ENCODE measurements around the gene MXD4. TPM values are rescaled to one million over a fixed set of nuclear protein-coding genes. Genes with fewer than 3 reads are reported as not detected.

The MXD4 gene
- polyA plus RNA-seq, 1 of the 3 experiments (the other 2 are of a cell fraction) = 38.6 TPM

GRCh38 chr4:2303121-2303685, 41.3 kb upstream of the MXD4 start:
- Histone ChIP-seq H3K27me3 (ENCODE audit: insufficient read depth) (no peaks in the 10 kb centered on the region), H3F3A (replicated peaks; ENCODE audit: insufficient read depth) (no peaks in the 10 kb centered on the region), H3K4me1 (ENCODE audit: control insufficient read depth in 1 of 2, insufficient read depth in 2 of 2, low read depth in 1 of 2, low read length in 1 of 2) (peaks cover 0 to 10% of the 10 kb centered on the region in 2 experiments; a peak in 1 of 4 replicates), H3K36me3 (replicated peaks in 1 of 2; ENCODE audit: control insufficient read depth in 1 of 2, insufficient read depth in 2 of 2, low read length in 1 of 2) (no peaks in the 10 kb centered on the region), H3K27ac (ENCODE audit: low read depth in 2 of 2, low read length in 1 of 2) (no peak overlapping the region), H4K20me1 (ENCODE audit: insufficient read depth) (no peaks in the 10 kb centered on the region), H3K4me2 (no peak overlapping the region), H3K9me2 (no peaks in the 10 kb centered on the region), H3K9me3 (no peaks in the 10 kb centered on the region), H3K4me3 (ENCODE audit: low read depth in 2 of 2, low read length in 1 of 2) (no peak overlapping the region), H3K79me2 (ENCODE audit: insufficient read depth) (no peaks in the 10 kb centered on the region), H3K9ac (no peak overlapping the region), H2AFZ (ENCODE audit: low read depth) (no peak overlapping the region)
- WGBS (ENCODE audit: low lambda C conversion rate) = 83% methylated on average over 14 of the region's 19 CpGs
- ChIA-PET CTCF (no interaction called here), POLR2A (no interaction called here)
- DNase-seq = no peak
- TF ChIP-seq IRF3 (IDR thresholded peaks at IDR 0.05; ENCODE audit: low read depth, low read length) (no peak), MAX (IDR thresholded peaks at IDR 0.05; ENCODE audit: low read depth) (no peak), YY1 (IDR thresholded peaks at IDR 0.05; ENCODE audit: low read depth) (no peak), PBX3 (IDR thresholded peaks at IDR 0.05) (no peak), MEF2A (IDR thresholded peaks at IDR 0.05; ENCODE audit: borderline replicate concordance, low read depth) (no peak)

GRCh38 chr4:2302387-2303119, 40.6 kb upstream of the MXD4 start:
- no peak overlapping the region for H3K4me3 ChIP-seq (ENCODE audit: low read depth in 2 of 2, low read length in 1 of 2)
- no peak for DNase-seq
- no peak for TF ChIP-seq POLR2AphosphoS5 (IDR thresholded peaks at IDR 0.05; ENCODE audit: low read depth, low read length)
- no peak for TF ChIP-seq MAX (IDR thresholded peaks at IDR 0.05; ENCODE audit: low read depth)
- TF ChIP-seq NFIC (IDR thresholded peaks at IDR 0.05; ENCODE audit: borderline replicate concordance) = no peak
- TF ChIP-seq RCOR1 (IDR thresholded peaks at IDR 0.05; ENCODE audit: low read length) = no peak
- TF ChIP-seq JUND (IDR thresholded peaks at IDR 0.05) = no peak
- no peak for TF ChIP-seq CTCF (IDR thresholded peaks at IDR 0.05)
- TF ChIP-seq ELF1 (IDR thresholded peaks at IDR 0.05) = no peak
- TF ChIP-seq IRF3 (IDR thresholded peaks at IDR 0.05; ENCODE audit: low read depth, low read length) = no peak
- ChIA-PET CTCF (interaction anchor here (0.6 to 1.5 kb wide), 2 partner anchors 8 to 9 kb away, joined by 3 to 4 read pairs; no protein-coding TSS in a partner anchor), POLR2A (no interaction called here)
- no peaks in the 10 kb centered on the region for H3F3A ChIP-seq (replicated peaks; ENCODE audit: insufficient read depth)
- no peaks in the 10 kb centered on the region for H3K36me3 ChIP-seq (replicated peaks in 1 of 2; ENCODE audit: control insufficient read depth in 1 of 2, insufficient read depth in 2 of 2, low read length in 1 of 2)
- WGBS (ENCODE audit: low lambda C conversion rate) = 83% methylated on average over 21 of the region's 28 CpGs
- no peak overlapping the region for H3K27ac ChIP-seq (ENCODE audit: low read depth in 2 of 2, low read length in 1 of 2)
- no peak overlapping the region for H3K4me2 ChIP-seq
- no peaks in the 10 kb centered on the region for H3K9me3 ChIP-seq
- H3K9ac ChIP-seq = no peak overlapping the region
- H3K27me3 ChIP-seq (ENCODE audit: insufficient read depth) = no peaks in the 10 kb centered on the region
- no peak overlapping the region for H2AFZ ChIP-seq (ENCODE audit: low read depth)
- H4K20me1 ChIP-seq (ENCODE audit: insufficient read depth) = no peaks in the 10 kb centered on the region
- no peaks in the 10 kb centered on the region for H3K9me2 ChIP-seq
- H3K4me1 ChIP-seq (ENCODE audit: control insufficient read depth in 1 of 2, insufficient read depth in 2 of 2, low read depth in 1 of 2, low read length in 1 of 2) = peaks cover 0 to 10% of the 10 kb centered on the region in 2 experiments; a peak in 1 of 4 replicates
- H3K79me2 ChIP-seq (ENCODE audit: insufficient read depth) = no peaks in the 10 kb centered on the region

Data from SK-N-SH (cell line).